K562 (cell line): ENCODE results near the gene CLTB. TPM values are rescaled to one million over a fixed set of nuclear protein-coding genes. Genes with fewer than 3 reads are reported as not detected.

Experiments
- BCLAF1 ChIP-seq, 2 experiments: fragments of 450-650 bp in 1 of 2; IDR thresholded peaks; 2 replicates each; pipeline ENCODE4 v1.6.1; 2011 to 2017; ENCODE audit warnings: low read depth in 2 of 2, antibody characterized with exemption in 1 of 2, borderline replicate concordance in 1 of 2, low read length in 1 of 2, mild to moderate bottlenecking in 1 of 2, mixed read lengths in 1 of 2; ENCODE audit not compliant: control insufficient read depth in 1 of 2
- CBX3 ChIP-seq, 2 experiments: IDR thresholded peaks; 1 replicate in 1 of 2; 2 replicates in 1 of 2; pipeline ENCODE4 v1.6.1; 2012; ENCODE audit warnings: inconsistent platforms in 2 of 2, low read length in 2 of 2, borderline replicate concordance in 1 of 2, control low read depth in 1 of 2
- ESRRA ChIP-seq: fragments of 450-650 bp; IDR thresholded peaks from 2 replicates; pipeline ENCODE4 v1.6.1; 2014; ENCODE audit warnings: low read depth, mild to moderate bottlenecking, moderate library complexity, borderline replicate concordance
- ESRRB ChIP-seq: fragments of 250-450 bp; sonication (Bioruptor Pico); IDR thresholded peaks from 2 replicates; pipeline ENCODE4 v1.5.0; 2020; ENCODE audit warnings: mild to moderate bottlenecking, moderate library complexity, borderline replicate concordance
- FOXP4 ChIP-seq: sonication (generic); formaldehyde crosslinking; IDR thresholded peaks from 2 replicates; pipeline ENCODE4 v1.8.0; 2022; ENCODE audit warnings: mild to moderate bottlenecking, missing genetic modification reagents, borderline replicate concordance
- FUS ChIP-seq: fragments of 200-400 bp; formaldehyde crosslinking; optimal IDR thresholded peaks from 2 replicates; pipeline ENCODE3; 2017; ENCODE audit warnings: low read depth, low read length
- KLF1 ChIP-seq: fragments of 450-650 bp; IDR thresholded peaks from 2 replicates; pipeline ENCODE4 v1.6.1; 2016; ENCODE audit warnings: missing genetic modification characterization, missing compliant biosample characterization
- MYBL2 ChIP-seq, 2 experiments: fragments of 450-650 bp in 1 of 2; sonication (generic) in 1 of 2; formaldehyde crosslinking in 1 of 2; IDR thresholded peaks; 2 replicates each; pipeline versions ENCODE4 v1.6.1 to v1.8.1; 2017 to 2022; ENCODE audit warnings: borderline replicate concordance in 1 of 2, inconsistent platforms in 1 of 2, low read depth in 1 of 2, mild to moderate bottlenecking in 1 of 2, missing genetic modification reagents in 1 of 2, moderate library complexity in 1 of 2
- NFIX ChIP-seq: fragments of 250-450 bp; sonication (Bioruptor Pico); IDR thresholded peaks from 2 replicates; pipeline ENCODE4 v1.4.0; 2020; ENCODE audit warnings: low read depth, mild to moderate bottlenecking, moderate library complexity
- NFXL1 ChIP-seq: fragments of 450-650 bp; formaldehyde crosslinking; IDR thresholded peaks from 2 replicates; pipeline ENCODE4 v1.4.0; 2021; ENCODE audit warnings: mild to moderate bottlenecking
- NR2C1 ChIP-seq, 2 experiments: fragments of 450-650 bp; IDR thresholded peaks; 2 replicates each; pipeline ENCODE4 v1.6.1; 2017; ENCODE audit warnings: mild to moderate bottlenecking in 2 of 2, antibody characterized with exemption in 1 of 2, inconsistent platforms in 1 of 2, missing compliant biosample characterization in 1 of 2, missing genetic modification characterization in 1 of 2
- SETDB1 ChIP-seq: IDR thresholded peaks from one replicate; pipeline ENCODE4 v1.6.1; 2012; ENCODE audit warnings: low read length, control low read depth, inconsistent platforms
- SMAD1 ChIP-seq: fragments of 150-350 bp; IDR thresholded peaks from 2 replicates; pipeline ENCODE4 v1.6.1; 2014; ENCODE audit warnings: low read length, low read depth; ENCODE audit not compliant: partially characterized antibody
- SMARCA4 ChIP-seq: fragments of 450-650 bp; IDR thresholded peaks from 2 replicates; pipeline ENCODE4 v1.6.1; 2016
- SOX6 ChIP-seq: fragments of 450-650 bp; IDR thresholded peaks from 2 replicates; pipeline ENCODE4 v1.6.1; 2014; ENCODE audit warnings: mild to moderate bottlenecking
- SRF ChIP-seq, 2 experiments: fragments of 250-450, 450-650 bp in 1 of 2; sonication (Bioruptor Pico) in 1 of 2; sonication (generic) in 1 of 2; formaldehyde crosslinking; IDR thresholded peaks; 2 replicates each; pipeline versions ENCODE4 v1.5.0 to v1.5.1; 2020 to 2022; ENCODE audit warnings: mild to moderate bottlenecking in 1 of 2, missing genetic modification reagents in 1 of 2
- TAF1 ChIP-seq: IDR thresholded peaks from 2 replicates; pipeline ENCODE4 v1.6.1; 2011; ENCODE audit warnings: mild to moderate bottlenecking, low read length, moderate library complexity; ENCODE audit not compliant: insufficient read depth, control insufficient read depth, severe bottlenecking; ENCODE audit errors: extremely low read depth
- TEAD4 ChIP-seq, 2 experiments: sonication (generic) in 1 of 2; formaldehyde crosslinking in 1 of 2; IDR thresholded peaks; 2 replicates each; pipeline versions ENCODE4 v1.6.1 to v1.8.0; 2012 to 2022; ENCODE audit warnings: borderline replicate concordance in 1 of 2, inconsistent platforms in 1 of 2, low read length in 1 of 2, mild to moderate bottlenecking in 1 of 2, missing genetic modification reagents in 1 of 2
- ZFP36 ChIP-seq: fragments of 150-350 bp; IDR thresholded peaks from 2 replicates; pipeline ENCODE4 v1.6.1; 2018; ENCODE audit warnings: low read length, low read depth; ENCODE audit not compliant: partially characterized antibody
- polyA plus RNA-seq, 8 experiments: library from polyadenylated mRNA; depleted of rRNA in 4 of 8; stranded (reverse) in 5 of 8; unstranded in 3 of 8; fragments of >200 nt; fragmentation: Nextera tagmentation in 2 of 8; fragmentation: Illumina TruSeq in 1 of 8; extraction: Ambion mirVana in 2 of 8; extraction: Trizol in 1 of 8; gene quantifications; 2 replicates each; pipeline versions ENCODE4 v1.2.1 to v1.2.3, GENCODE V29; 2011 to 2014; ENCODE audit warnings: inconsistent platforms in 1 of 8, missing spikeins in 1 of 8
- total RNA-seq, 7 experiments: library from RNA; depleted of rRNA in 6 of 7; stranded (reverse); fragments of >200 nt in 6 of 7; fragmentation: Illumina TruSeq in 2 of 7; extraction: Trizol in 2 of 7; gene quantifications; 2 replicates each; pipeline versions ENCODE4 v1.2.1 to v1.2.3, GENCODE V29; 2011 to 2021; ENCODE audit warnings: low replicate concordance in 1 of 7
- TF ChIP-seq, protein P1 (sequence below): fragments of 450-650 bp; IDR thresholded peaks from 2 replicates; pipeline ENCODE4 v1.6.1; 2016; ENCODE audit warnings: antibody characterized with exemption

The CLTB gene
- total and polyA plus RNA-seq, 9 of the 15 experiments (the other 6 are each of a cell fraction or from before 2014, with no cell fraction given), result 1.8 to 117 (median 39.0) TPM

- peak; percentile 10 for TF ChIP-seq ZFP36
- TF ChIP-seq FOXP4 (CRISPR knock-in tag), result no peak
- no peak for TF ChIP-seq NFIX (CRISPR knock-in tag)
- TF ChIP-seq ESRRA, result no peak
- no peak for TF ChIP-seq SOX6
- TF ChIP-seq CBX3 (IDR thresholded peaks at IDR 0.05; ENCODE audit: borderline replicate concordance in 1 of 2, low read length in 2 of 2), result no peak
- no peak for TF ChIP-seq NFXL1 (CRISPR knock-in tag)
- TF ChIP-seq KLF1 (tag), result no peak
- TF ChIP-seq SETDB1, result no peak
- no peak for TF ChIP-seq MYBL2 (IDR thresholded peaks at IDR 0.05; ENCODE audit: low read depth)
- no peak for TF ChIP-seq MYBL2 (CRISPR knock-in tag; IDR thresholded peaks at IDR 0.05; ENCODE audit: borderline replicate concordance)
- TF ChIP-seq TEAD4 (IDR thresholded peaks at IDR 0.05; ENCODE audit: low read length), result no peak
- no peak for TF ChIP-seq TEAD4 (CRISPR knock-in tag; IDR thresholded peaks at IDR 0.05; ENCODE audit: borderline replicate concordance)
- no peak for TF ChIP-seq SMAD1
- no peak for TF ChIP-seq SMARCA4
- TF ChIP-seq TAF1, result no peak
- TF ChIP-seq FUS, result no peak
- TF ChIP-seq SRF (CRISPR knock-in tag; IDR thresholded peaks at IDR 0.05), result no peak
- TF ChIP-seq, protein P1, sequence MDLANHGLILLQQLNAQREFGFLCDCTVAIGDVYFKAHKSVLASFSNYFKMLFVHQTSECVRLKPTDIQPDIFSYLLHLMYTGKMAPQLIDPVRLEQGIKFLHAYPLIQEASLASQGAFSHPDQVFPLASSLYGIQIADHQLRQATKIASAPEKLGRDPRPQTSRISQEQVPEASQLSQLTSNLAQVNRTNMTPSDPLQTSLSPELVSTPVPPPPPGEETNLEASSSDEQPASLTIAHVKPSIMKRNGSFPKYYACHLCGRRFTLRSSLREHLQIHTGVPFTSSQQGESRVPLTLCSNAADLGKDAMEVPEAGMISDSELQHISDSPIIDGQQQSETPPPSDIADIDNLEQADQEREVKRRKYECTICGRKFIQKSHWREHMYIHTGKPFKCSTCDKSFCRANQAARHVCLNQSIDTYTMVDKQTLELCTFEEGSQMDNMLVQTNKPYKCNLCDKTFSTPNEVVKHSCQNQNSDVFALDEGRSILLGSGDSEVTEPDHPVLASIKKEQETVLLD, result no peak
- TF ChIP-seq NR2C1 (IDR thresholded peaks at IDR 0.05), result no peak
- no peak for TF ChIP-seq NR2C1 (tag; IDR thresholded peaks at IDR 0.05)
- no peak for TF ChIP-seq ESRRB
- no peak for TF ChIP-seq BCLAF1 (IDR thresholded peaks at IDR 0.05; ENCODE audit: borderline replicate concordance in 1 of 2, control insufficient read depth in 1 of 2, low read depth in 2 of 2, low read length in 1 of 2)
Measured at GRCh38 chr5:176440927-176441706, 24.8 kb upstream of the CLTB start (continued).
